ENCODE data around the gene LBP.
"Not testable (repeated sequence)": the region's sequence is repeated elsewhere in the genome, so short reads cannot be mapped to it uniquely, and the experiment has no call there.

Gene LBP

GRCh38 chr20:38308047-38308438 is 38.2 kb upstream of the LBP start:
- no peak overlapping the region for H3K4me3 ChIP-seq (replicated peaks; ENCODE audit: low read depth, low read length)
- no peak for DNase-seq (ENCODE audit: extremely low read depth, low read depth)
- TF ChIP-seq, protein P1, sequence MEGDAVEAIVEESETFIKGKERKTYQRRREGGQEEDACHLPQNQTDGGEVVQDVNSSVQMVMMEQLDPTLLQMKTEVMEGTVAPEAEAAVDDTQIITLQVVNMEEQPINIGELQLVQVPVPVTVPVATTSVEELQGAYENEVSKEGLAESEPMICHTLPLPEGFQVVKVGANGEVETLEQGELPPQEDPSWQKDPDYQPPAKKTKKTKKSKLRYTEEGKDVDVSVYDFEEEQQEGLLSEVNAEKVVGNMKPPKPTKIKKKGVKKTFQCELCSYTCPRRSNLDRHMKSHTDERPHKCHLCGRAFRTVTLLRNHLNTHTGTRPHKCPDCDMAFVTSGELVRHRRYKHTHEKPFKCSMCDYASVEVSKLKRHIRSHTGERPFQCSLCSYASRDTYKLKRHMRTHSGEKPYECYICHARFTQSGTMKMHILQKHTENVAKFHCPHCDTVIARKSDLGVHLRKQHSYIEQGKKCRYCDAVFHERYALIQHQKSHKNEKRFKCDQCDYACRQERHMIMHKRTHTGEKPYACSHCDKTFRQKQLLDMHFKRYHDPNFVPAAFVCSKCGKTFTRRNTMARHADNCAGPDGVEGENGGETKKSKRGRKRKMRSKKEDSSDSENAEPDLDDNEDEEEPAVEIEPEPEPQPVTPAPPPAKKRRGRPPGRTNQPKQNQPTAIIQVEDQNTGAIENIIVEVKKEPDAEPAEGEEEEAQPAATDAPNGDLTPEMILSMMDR (IDR thresholded peaks at IDR 0.05; ENCODE audit: low read depth, low read length, missing control alignments): no peak

DNA sequence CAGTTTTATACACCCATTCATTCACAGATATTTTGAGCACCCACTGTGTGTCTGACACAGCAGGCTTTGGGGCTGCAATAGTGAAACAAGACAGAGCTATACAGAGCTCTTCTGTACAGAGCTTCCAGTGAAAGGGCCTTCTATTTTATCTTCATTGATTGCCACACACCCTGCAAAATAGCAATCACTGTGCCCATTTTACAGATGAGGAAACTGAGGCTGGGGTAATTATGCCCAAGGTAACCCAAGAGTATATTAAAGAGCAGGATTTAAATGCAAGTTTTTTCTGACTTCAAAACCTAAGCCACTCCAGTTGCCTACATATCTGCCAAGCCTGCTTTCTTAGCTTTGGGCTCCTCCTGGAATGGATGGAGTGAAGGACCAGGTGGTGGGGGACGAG is 37.8 kb upstream of the LBP start:
- TF ChIP-seq, protein P1 (IDR thresholded peaks at IDR 0.05; ENCODE audit: low read depth, low read length, missing control alignments): no peak
- DNase-seq (ENCODE audit: extremely low read depth, low read depth): no peak
- H3K4me3 ChIP-seq (replicated peaks; ENCODE audit: low read depth, low read length): no peak overlapping the region

DNA sequence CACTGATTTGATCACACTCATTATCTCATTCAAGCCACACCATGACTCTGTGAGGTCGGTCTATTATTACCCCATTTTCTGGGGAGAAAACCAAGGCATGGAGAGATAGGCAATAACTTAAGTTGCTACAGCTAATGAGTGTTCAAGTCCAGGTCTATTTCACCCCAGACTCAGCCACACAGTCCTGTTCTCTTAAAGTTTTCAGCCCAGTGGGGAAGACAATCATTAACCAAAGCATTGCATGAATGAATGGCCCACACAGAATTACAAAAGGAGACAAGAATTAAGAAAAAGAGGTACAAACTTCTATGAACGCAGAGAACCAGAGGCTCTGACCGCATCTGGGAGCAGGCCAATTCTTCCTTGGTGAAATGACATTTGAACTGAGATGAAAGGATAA is 35.2 kb upstream of the LBP start:
- DNase-seq (ENCODE audit: extremely low read depth, low read depth): no peak
- TF ChIP-seq, protein P1 (IDR thresholded peaks at IDR 0.05; ENCODE audit: low read depth, low read length, missing control alignments): no peak
- no peak overlapping the region for H3K4me3 ChIP-seq (replicated peaks; ENCODE audit: low read depth, low read length)

DNA sequence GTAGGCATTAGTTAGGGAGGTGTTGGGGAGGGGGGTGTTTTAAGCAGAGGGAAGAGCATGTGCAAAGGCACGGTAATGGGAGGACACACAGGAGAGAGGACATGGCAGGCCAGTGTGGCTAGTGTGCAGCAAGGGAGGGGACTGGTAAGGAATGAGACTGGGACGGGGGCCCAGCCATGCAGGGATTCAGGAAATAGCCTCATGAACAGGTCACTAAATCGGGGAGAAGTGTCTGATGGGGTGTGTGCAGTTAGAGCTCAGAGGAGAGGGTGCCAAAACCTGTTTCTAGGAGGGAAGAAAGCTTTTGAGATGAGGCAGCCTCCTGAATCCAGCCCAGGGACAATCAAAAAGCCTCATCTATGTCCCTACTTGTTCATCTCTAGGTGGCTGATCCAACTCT is 34.8 kb upstream of the LBP start:
- no peak overlapping the region for H3K4me3 ChIP-seq (replicated peaks; ENCODE audit: low read depth, low read length)
- DNase-seq (ENCODE audit: extremely low read depth, low read depth): no peak
- TF ChIP-seq, protein P1 (IDR thresholded peaks at IDR 0.05; ENCODE audit: low read depth, low read length, missing control alignments): no peak

DNA sequence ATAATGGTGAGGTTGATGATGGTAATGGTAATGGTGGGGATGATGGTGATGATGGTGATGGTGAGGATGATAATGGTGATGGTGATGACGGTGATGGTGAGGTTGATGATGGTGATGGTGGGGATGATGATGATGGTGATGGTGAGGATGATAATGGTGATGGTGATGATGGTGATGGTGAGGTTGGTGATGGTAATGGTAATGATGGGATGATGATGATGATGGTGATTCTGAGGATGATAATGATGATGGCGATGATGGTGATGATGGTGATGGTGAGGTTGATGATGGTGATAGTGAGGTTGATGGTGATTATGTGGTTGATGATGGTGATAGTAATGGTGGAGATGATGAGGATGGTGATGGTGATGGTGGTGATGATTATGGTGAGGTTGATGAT is 32.6 kb upstream of the LBP start:
- DNase-seq (ENCODE audit: extremely low read depth, low read depth): no peak
- no peak overlapping the region for H3K4me3 ChIP-seq (replicated peaks; ENCODE audit: low read depth, low read length)
- TF ChIP-seq, protein P1 (IDR thresholded peaks at IDR 0.05; ENCODE audit: low read depth, low read length, missing control alignments): no peak

- not testable (repeated sequence) for H3K4me3 ChIP-seq (replicated peaks; ENCODE audit: low read depth, low read length); DNase-seq (ENCODE audit: extremely low read depth, low read depth)
These were observed 31.9 kb upstream of the LBP start for GRCh38 chr20:38314350-38314749.

GRCh38 chr20:38315290-38315966 is 30.9 kb upstream of the LBP start:
- DNase-seq (ENCODE audit: extremely low read depth, low read depth): no peak
- H3K4me3 ChIP-seq (replicated peaks; ENCODE audit: low read depth, low read length): no peak overlapping the region
- TF ChIP-seq, protein P1 (IDR thresholded peaks at IDR 0.05; ENCODE audit: low read depth, low read length, missing control alignments): peak; percentile 34

Measured in HFF-Myc (cell line).